ENCODE results near the gene SIK1.

- TF ChIP-seq, protein P1, sequence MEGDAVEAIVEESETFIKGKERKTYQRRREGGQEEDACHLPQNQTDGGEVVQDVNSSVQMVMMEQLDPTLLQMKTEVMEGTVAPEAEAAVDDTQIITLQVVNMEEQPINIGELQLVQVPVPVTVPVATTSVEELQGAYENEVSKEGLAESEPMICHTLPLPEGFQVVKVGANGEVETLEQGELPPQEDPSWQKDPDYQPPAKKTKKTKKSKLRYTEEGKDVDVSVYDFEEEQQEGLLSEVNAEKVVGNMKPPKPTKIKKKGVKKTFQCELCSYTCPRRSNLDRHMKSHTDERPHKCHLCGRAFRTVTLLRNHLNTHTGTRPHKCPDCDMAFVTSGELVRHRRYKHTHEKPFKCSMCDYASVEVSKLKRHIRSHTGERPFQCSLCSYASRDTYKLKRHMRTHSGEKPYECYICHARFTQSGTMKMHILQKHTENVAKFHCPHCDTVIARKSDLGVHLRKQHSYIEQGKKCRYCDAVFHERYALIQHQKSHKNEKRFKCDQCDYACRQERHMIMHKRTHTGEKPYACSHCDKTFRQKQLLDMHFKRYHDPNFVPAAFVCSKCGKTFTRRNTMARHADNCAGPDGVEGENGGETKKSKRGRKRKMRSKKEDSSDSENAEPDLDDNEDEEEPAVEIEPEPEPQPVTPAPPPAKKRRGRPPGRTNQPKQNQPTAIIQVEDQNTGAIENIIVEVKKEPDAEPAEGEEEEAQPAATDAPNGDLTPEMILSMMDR (IDR thresholded peaks at IDR 0.05; ENCODE audit: insufficient read depth, low read length): no peak
- no peak for TF ChIP-seq POLR2AphosphoS5 (IDR thresholded peaks at IDR 0.05; ENCODE audit: low read depth)
- TF ChIP-seq REST (IDR thresholded peaks at IDR 0.05; ENCODE audit: insufficient replicate concordance, low read depth): no peak
These were observed 57.8 kb downstream of the SIK1 start for GRCh38 chr21:43369124-43369523.
